Neuronal stem cell (in vitro differentiated cells): ENCODE measurements around the gene FBXO9. TPM values are rescaled to one million over a fixed set of nuclear protein-coding genes. Genes with fewer than 3 reads are reported as not detected.

Source experiments
- DNase-seq: peaks from one replicate; pipeline ENCODE4 v3.0.0-alpha.2; 2013; ENCODE audit warnings: low spot score
- H2AFZ ChIP-seq: one replicate; pipeline ENCODE4 v1.6.1; 2013; ENCODE audit warnings: mild to moderate bottlenecking, low read length, inconsistent platforms
- H2AK5ac ChIP-seq: 2 replicates; pipeline ENCODE4 v1.6.1; 2013; ENCODE audit warnings: low read depth, mild to moderate bottlenecking, inconsistent platforms, low read length, moderate library complexity, mixed read lengths
- H2BK120ac ChIP-seq: 2 replicates; pipeline ENCODE4 v1.6.1; 2013; ENCODE audit warnings: low read depth, mild to moderate bottlenecking, inconsistent platforms, low read length, moderate library complexity, mixed read lengths
- H2BK12ac ChIP-seq: one replicate; pipeline ENCODE4 v1.6.1; 2013; ENCODE audit warnings: low read length, inconsistent platforms
- H2BK15ac ChIP-seq: 2 replicates; pipeline ENCODE4 v1.6.1; 2013; ENCODE audit warnings: mild to moderate bottlenecking, low read length, inconsistent platforms, mixed read lengths
- H2BK5ac ChIP-seq: one replicate; pipeline ENCODE4 v1.6.1; 2013; ENCODE audit warnings: inconsistent platforms, mild to moderate bottlenecking, low read length, moderate library complexity
- H3K14ac ChIP-seq: one replicate; pipeline ENCODE4 v1.6.1; 2013; ENCODE audit warnings: low read length, inconsistent platforms
- H3K18ac ChIP-seq: 2 replicates; pipeline ENCODE4 v1.6.1; 2013; ENCODE audit warnings: low read length, inconsistent platforms
- H3K23ac ChIP-seq: 2 replicates; pipeline ENCODE4 v1.6.1; 2013; ENCODE audit warnings: low read depth, mild to moderate bottlenecking, mixed read lengths, low read length, inconsistent platforms; ENCODE audit not compliant: poor library complexity
- H3K27ac ChIP-seq: replicated peaks from 3 replicates; pipeline ENCODE4 v1.5.1; 2013; ENCODE audit warnings: low read length, inconsistent platforms
- H3K27me3 ChIP-seq, 3 experiments: 2 replicates each; pipeline ENCODE4 v1.6.1; 2013; ENCODE audit warnings: low read length in 3 of 3, mild to moderate bottlenecking in 2 of 3, inconsistent platforms in 1 of 3, low read depth in 1 of 3, mixed read lengths in 1 of 3, moderate library complexity in 1 of 3; ENCODE audit not compliant: control insufficient read depth in 3 of 3, insufficient read depth in 3 of 3
- H3K36me3 ChIP-seq, 2 donors: replicated peaks in 1 of 2; 2 replicates each; pipeline ENCODE4 v1.6.1; 2013; ENCODE audit warnings: low read length in 2 of 2; ENCODE audit not compliant: control insufficient read depth in 2 of 2, insufficient read depth in 2 of 2
- H3K4ac ChIP-seq: 2 replicates; pipeline ENCODE4 v1.6.1; 2013; ENCODE audit warnings: inconsistent platforms, mild to moderate bottlenecking, low read length, moderate library complexity
- H3K4me1 ChIP-seq, 2 donors: 1 replicate in 1 of 2; 2 replicates in 1 of 2; pipeline ENCODE4 v1.6.1; 2013; ENCODE audit warnings: low read length in 2 of 2, low read depth in 1 of 2; ENCODE audit not compliant: control insufficient read depth in 2 of 2, insufficient read depth in 1 of 2
- H3K4me2 ChIP-seq: one replicate; pipeline ENCODE4 v1.6.1; 2013; ENCODE audit warnings: mild to moderate bottlenecking, low read length, inconsistent platforms; ENCODE audit not compliant: insufficient read depth, poor library complexity, severe bottlenecking
- H3K4me3 ChIP-seq, 2 donors: 2 replicates each; pipeline ENCODE4 v1.5.1; 2013; ENCODE audit warnings: low read length in 2 of 2, mild to moderate bottlenecking in 2 of 2, inconsistent platforms in 1 of 2, moderate library complexity in 1 of 2
- H3K79me1 ChIP-seq: one replicate; pipeline ENCODE4 v1.6.1; 2013; ENCODE audit warnings: low read depth, mild to moderate bottlenecking, inconsistent platforms, low read length, moderate library complexity
- H3K9ac ChIP-seq: one replicate; pipeline ENCODE4 v1.6.1; 2013; ENCODE audit warnings: mild to moderate bottlenecking, low read depth, low read length, inconsistent platforms; ENCODE audit not compliant: poor library complexity
- H3K9me3 ChIP-seq, 2 donors: replicated peaks in 1 of 2; 2 replicates each; pipeline versions ENCODE3 to v1.6.1; 2013; ENCODE audit warnings: low read length in 2 of 2, mild to moderate bottlenecking in 2 of 2, inconsistent platforms in 1 of 2, low read depth in 1 of 2, mixed read lengths in 1 of 2, moderate library complexity in 1 of 2; ENCODE audit not compliant: control insufficient read depth in 2 of 2, insufficient read depth in 1 of 2
- H4K8ac ChIP-seq: one replicate; pipeline ENCODE4 v1.6.1; 2013; ENCODE audit warnings: low read depth, mild to moderate bottlenecking, inconsistent platforms, low read length, moderate library complexity
- H4K91ac ChIP-seq: one replicate; pipeline ENCODE4 v1.6.1; 2013; ENCODE audit warnings: low read length, low read depth, mild to moderate bottlenecking, inconsistent platforms; ENCODE audit not compliant: poor library complexity
- WGBS, 2 donors: extraction: QIAGEN DNeasy Blood & Tissue Kit; methylation state at CpG; one replicate each; pipeline ENCODE4 v1.1.7; 2013; ENCODE audit warnings: missing lambda C conversion rate in 2 of 2, mixed read lengths in 1 of 2; ENCODE audit not compliant: insufficient read length in 2 of 2, insufficient replicate concordance in 1 of 2; ENCODE audit errors: extremely low coverage in 2 of 2; 5-methylcytosine and 5-hydroxymethylcytosine counted together
- small RNA-seq: library from polyadenylated mRNA; stranded (forward); fragments of <200 nt; extraction: miRNeasy Mini kit (QIAGEN cat#:217004); gene quantifications from one replicate; pipeline ENCODE3, GENCODE V24; 2013; ENCODE audit not compliant: insufficient read depth

Gene FBXO9

DNA sequence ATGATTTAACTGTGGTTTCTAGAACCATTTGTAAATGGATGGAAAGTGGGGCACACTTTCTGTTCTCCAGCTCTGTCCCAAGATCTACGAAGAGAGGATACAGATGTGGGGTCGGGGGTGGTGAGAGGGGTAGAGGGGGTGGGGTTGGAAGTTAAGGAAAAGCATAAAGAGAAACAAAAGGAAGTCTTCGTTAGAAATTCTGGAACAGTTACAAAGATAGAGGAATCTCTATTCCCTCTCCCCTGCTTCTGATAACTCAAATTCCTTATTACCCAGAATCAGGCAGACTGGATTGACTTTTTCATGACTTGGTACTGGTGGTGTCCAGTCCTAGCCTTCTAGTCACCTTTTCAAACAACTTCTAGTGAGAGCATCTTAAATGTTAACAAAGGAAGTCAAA lies 78.5 kb downstream of the FBXO9 start:
- H3K27ac ChIP-seq, result no peak overlapping the region
- no peak overlapping the region for H2BK120ac ChIP-seq
- H2BK15ac ChIP-seq, result no peak overlapping the region
- no peaks in the 10 kb centered on the region for H3K79me1 ChIP-seq
- H2AK5ac ChIP-seq, result no peak overlapping the region
- no peak for DNase-seq
- no peak overlapping the region for H2AFZ ChIP-seq
- H4K8ac ChIP-seq, result no peak overlapping the region
- no peak overlapping the region for H2BK5ac ChIP-seq
- H3K9me3 ChIP-seq, result no peaks in the 10 kb centered on the region
- no peak overlapping the region for H3K23ac ChIP-seq
- no peak overlapping the region for H3K4me2 ChIP-seq
- H3K27me3 ChIP-seq, result peaks cover 0 to 6% (median 0%) of the 10 kb centered on the region in 3 experiments
- no CpG with 5 or more reads among the region's 3 CpGs for WGBS, 2 donors
- no peak overlapping the region for H2BK12ac ChIP-seq
- no peak overlapping the region for H3K4me3 ChIP-seq
- no peak overlapping the region for H4K91ac ChIP-seq
- no peak overlapping the region for H3K14ac ChIP-seq
- no peaks in the 10 kb centered on the region for H3K36me3 ChIP-seq
- H3K4me1 ChIP-seq, result no peaks in the 10 kb centered on the region
- H3K18ac ChIP-seq, result no peak overlapping the region
- H3K4ac ChIP-seq, result no peak overlapping the region
- no peak overlapping the region for H3K9ac ChIP-seq

DNA sequence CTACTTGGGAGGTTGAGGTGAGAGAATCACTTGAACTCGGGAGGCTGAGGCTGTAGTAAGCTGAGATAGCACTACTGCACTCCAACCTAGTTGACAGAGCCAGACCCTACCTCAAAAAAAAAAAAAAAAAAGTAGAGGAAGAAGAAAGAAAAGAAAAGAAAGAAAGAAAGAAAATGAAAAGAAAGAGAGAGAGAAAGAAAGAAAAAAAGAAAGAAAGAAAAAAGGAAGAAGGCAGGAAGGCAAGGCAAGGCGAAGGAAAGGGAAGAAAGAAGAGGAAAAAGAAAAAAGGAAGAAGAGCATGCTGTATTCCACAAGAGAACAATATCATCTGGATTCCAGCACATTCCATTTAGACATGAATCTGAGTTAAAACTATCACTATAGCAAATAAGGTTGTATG lies 79.6 kb downstream of the FBXO9 start:
- Histone ChIP-seq H3K9ac (no peak overlapping the region), H2BK120ac (no peak overlapping the region), H3K9me3 (no peaks in the 10 kb centered on the region), H3K14ac (no peak overlapping the region), H3K36me3 (no peaks in the 10 kb centered on the region), H3K4me2 (no peak overlapping the region), H4K8ac (no peak overlapping the region), H3K27ac (no peak overlapping the region), H3K23ac (no peak overlapping the region), H2AK5ac (no peak overlapping the region), H3K4me3 (no peak overlapping the region), H2BK12ac (no peak overlapping the region), H3K18ac (no peak overlapping the region), H2AFZ (no peak overlapping the region), H3K79me1 (no peaks in the 10 kb centered on the region), H2BK15ac (no peak overlapping the region), H3K4me1 (no peaks in the 10 kb centered on the region), H3K4ac (no peak overlapping the region), H4K91ac (no peak overlapping the region), H2BK5ac (no peak overlapping the region), H3K27me3 (peaks cover 0 to 6% (median 0%) of the 10 kb centered on the region in 3 experiments)
- no peak for DNase-seq
- no CpG with 5 or more reads among the region's 2 CpGs for WGBS, 2 donors

DNA sequence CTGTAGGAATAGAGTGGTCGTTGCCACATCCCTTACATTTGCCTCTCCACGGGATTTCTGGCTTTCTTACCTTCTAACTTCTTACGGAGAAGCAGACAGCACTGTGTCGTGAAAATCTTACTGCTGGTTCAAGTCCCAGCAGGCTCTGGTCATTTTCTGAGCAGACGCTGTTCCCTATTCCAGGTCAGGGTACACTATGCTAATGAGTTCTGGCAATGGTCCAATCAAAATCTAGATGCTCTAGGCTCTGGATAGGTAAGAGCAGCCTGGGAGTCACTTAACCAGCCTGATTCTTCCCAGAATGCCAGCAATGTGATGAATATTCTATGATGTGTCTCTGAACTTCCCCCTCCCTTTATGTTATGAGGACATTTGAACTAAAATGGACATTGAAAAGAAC lies 83.5 kb downstream of the FBXO9 start, which contains the start of gene GCM1:
Gene GCM1 (minus strand): TSS at position 158 of the 400 bp plus-strand sequence. CDS start 3,209 bp downstream, outside the sequence.
- WGBS, 2 donors, result no CpG with 5 or more reads among the region's 5 CpGs
- no peak within 1 kb of the TSS for H2BK12ac ChIP-seq
- H3K4me3 ChIP-seq, result no peak within 1 kb of the TSS
- H3K36me3 ChIP-seq, result no peaks in the 10 kb centered on the region
- no peaks in the 10 kb centered on the region for H3K9me3 ChIP-seq
- H2BK5ac ChIP-seq, result no peak within 1 kb of the TSS
- H3K27me3 ChIP-seq, result peaks cover 0 to 2% (median 0%) of the 10 kb centered on the region in 3 experiments
- H3K9ac ChIP-seq, result no peak within 1 kb of the TSS
- H3K4ac ChIP-seq, result no peak within 1 kb of the TSS
- no peak within 1 kb of the TSS for H3K23ac ChIP-seq
- no peak within 1 kb of the TSS for H3K27ac ChIP-seq
- no peak within 1 kb of the TSS for H2BK120ac ChIP-seq
- H2AK5ac ChIP-seq, result no peak within 1 kb of the TSS
- no peaks in the 10 kb centered on the region for H3K79me1 ChIP-seq
- H4K8ac ChIP-seq, result no peak within 1 kb of the TSS
- no peak within 1 kb of the TSS for H2BK15ac ChIP-seq
- H3K4me1 ChIP-seq, result no peaks in the 10 kb centered on the region
- no peak within 1 kb of the TSS for H3K18ac ChIP-seq
- no peak within 1 kb of the TSS for H2AFZ ChIP-seq
- no peak within 1 kb of the TSS for H3K4me2 ChIP-seq
- no peak within 1 kb of the TSS for H4K91ac ChIP-seq
- H3K14ac ChIP-seq, result no peak within 1 kb of the TSS
- no peak for DNase-seq

Small RNA genes within 50 kb of the gene (small RNA-seq; reads per million reads assigned to genes)
- not detected for gene RN7SL244P
